Measurements from ENCODE around the gene TP53BP1.

DNA sequence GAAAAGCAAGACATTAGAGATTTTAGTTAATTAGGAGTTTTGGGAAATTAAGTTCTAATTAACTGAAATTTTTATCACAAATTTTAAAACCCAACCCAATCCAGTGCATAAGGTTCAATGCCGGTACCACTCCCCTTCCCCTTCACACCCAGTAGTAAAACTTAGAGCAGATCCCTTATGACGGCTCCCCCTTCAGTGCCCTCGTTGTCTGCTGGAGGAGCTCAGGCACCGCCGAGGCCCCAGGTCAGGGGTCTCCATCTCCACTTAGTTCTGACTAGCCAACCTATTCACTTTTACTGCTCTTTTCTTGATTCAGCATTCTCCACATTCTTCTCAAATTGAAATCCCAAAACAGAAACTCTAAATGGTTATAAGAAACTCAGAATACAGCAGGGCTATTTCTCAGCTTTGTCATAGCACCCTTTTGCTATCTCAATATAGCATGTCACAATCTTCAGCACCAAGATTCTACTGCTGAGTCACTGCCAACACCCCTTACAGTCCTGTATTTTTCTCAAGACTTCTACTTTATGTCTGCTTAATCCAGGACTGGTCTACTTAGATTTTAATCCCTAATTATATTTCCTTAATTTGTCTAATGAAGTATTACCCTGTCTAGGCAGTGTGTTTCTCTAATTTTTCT lies 82.3 kb downstream of the TP53BP1 start:
- TF ChIP-seq POLR2A (IDR thresholded peaks at IDR 0.05) (no peak), POLR2AphosphoS5 (IDR thresholded peaks at IDR 0.05) (no peak), EP300 (IDR thresholded peaks at IDR 0.05) (no peak)
- TF ChIP-seq, protein P1, sequence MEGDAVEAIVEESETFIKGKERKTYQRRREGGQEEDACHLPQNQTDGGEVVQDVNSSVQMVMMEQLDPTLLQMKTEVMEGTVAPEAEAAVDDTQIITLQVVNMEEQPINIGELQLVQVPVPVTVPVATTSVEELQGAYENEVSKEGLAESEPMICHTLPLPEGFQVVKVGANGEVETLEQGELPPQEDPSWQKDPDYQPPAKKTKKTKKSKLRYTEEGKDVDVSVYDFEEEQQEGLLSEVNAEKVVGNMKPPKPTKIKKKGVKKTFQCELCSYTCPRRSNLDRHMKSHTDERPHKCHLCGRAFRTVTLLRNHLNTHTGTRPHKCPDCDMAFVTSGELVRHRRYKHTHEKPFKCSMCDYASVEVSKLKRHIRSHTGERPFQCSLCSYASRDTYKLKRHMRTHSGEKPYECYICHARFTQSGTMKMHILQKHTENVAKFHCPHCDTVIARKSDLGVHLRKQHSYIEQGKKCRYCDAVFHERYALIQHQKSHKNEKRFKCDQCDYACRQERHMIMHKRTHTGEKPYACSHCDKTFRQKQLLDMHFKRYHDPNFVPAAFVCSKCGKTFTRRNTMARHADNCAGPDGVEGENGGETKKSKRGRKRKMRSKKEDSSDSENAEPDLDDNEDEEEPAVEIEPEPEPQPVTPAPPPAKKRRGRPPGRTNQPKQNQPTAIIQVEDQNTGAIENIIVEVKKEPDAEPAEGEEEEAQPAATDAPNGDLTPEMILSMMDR (IDR thresholded peaks at IDR 0.05), result no peak
